HCT116 (cell line): Measurements from ENCODE around the gene ANXA6. TPM values are rescaled to one million over a fixed set of nuclear protein-coding genes. Genes with fewer than 3 reads are reported as not detected.

Experiments
- ATAC-seq: fragments of 200-7000 bp; cut with Tn5 transposase; 2 replicates; pipeline ENCODE4 v1.9.1; 2020; ENCODE audit warnings: mild to moderate bottlenecking, moderate library complexity
- BruUV-seq: library from RNA; stranded (reverse); fragments of 400-500 nt; replicated peaks from 2 replicates; lab custom pipeline; 2021; lab: Mats Ljungman, UMichigan
- CTCF ChIA-PET: fragments of 300-600 bp; sonication (Branson Sonifier 250); formaldehyde crosslinking; loops from one replicate; lab custom pipeline; 2021; ENCODE audit warnings: antibody characterized with exemption; lab: Charles Lee
- POLR2A ChIA-PET: fragments of 300-600, 350-600 bp; sonication (Branson Sonifier 250); formaldehyde crosslinking; loops from one replicate; lab custom pipeline; 2021; ENCODE audit warnings: antibody characterized with exemption; lab: Charles Lee
- RAD21 ChIA-PET, 2 experiments: fragments of 300-600 bp; sonication (Branson Sonifier 250); formaldehyde crosslinking; loops; one replicate each; lab custom pipeline; 2023; ENCODE audit warnings: low total read pairs in 2 of 2; ENCODE audit not compliant: uncharacterized antibody in 2 of 2, unreplicated experiment in 2 of 2, low non-redundant PET in 1 of 2; lab: Charles Lee
- DNase-seq: peaks from one replicate; pipeline ENCODE4 v3.0.0-alpha.2; 2010; ENCODE audit warnings: low read depth, low spot score
- H2AFZ ChIP-seq: fragments of 200-600 bp; shearing (Covaris generic), sonication (generic); 2 replicates; pipeline ENCODE4 v1.6.1; 2017; ENCODE audit warnings: low read depth, mixed run types, mixed read lengths, antibody characterized with exemption, low read length; ENCODE audit not compliant: poor library complexity, severe bottlenecking
- H3K27ac ChIP-seq: 2 replicates; pipeline ENCODE4 v1.5.1; 2012; ENCODE audit warnings: low read depth, low read length
- H3K27me3 ChIP-seq: fragments of 200-600 bp; sonication (generic); 2 replicates; pipeline ENCODE4 v1.6.1; 2016; ENCODE audit warnings: mixed run types, low read length, mixed read lengths; ENCODE audit not compliant: insufficient read depth
- H3K36me3 ChIP-seq, 2 experiments: fragments of 200-500 bp in 1 of 2; fragments of 200-600 bp in 1 of 2; sonication (Bioruptor generic) in 1 of 2; sonication (generic) in 1 of 2; 2 replicates each; pipeline versions ENCODE4 v1.5.1 to v1.6.1; 2014 to 2016; ENCODE audit warnings: low read length in 2 of 2, inconsistent platforms in 1 of 2, mixed read lengths in 1 of 2, mixed run types in 1 of 2; ENCODE audit not compliant: insufficient read depth in 2 of 2, control insufficient read depth in 1 of 2
- H3K4me1 ChIP-seq, 2 experiments: fragments of 200-600 bp in 1 of 2; sonication (generic) in 1 of 2; 2 replicates each; pipeline versions ENCODE4 v1.5.1 to v1.6.1; 2012 to 2017; ENCODE audit warnings: low read length in 2 of 2, inconsistent platforms in 1 of 2, mild to moderate bottlenecking in 1 of 2, mixed read lengths in 1 of 2, mixed run types in 1 of 2, moderate library complexity in 1 of 2; ENCODE audit not compliant: insufficient read depth in 2 of 2, control insufficient read depth in 1 of 2
- H3K4me2 ChIP-seq: fragments of 200-600 bp; sonication (generic); 2 replicates; pipeline ENCODE4 v1.6.1; 2017; ENCODE audit warnings: mixed run types, low read length, mixed read lengths
- H3K4me3 ChIP-seq, 2 experiments: fragments of 200-600 bp in 1 of 2; sonication (generic) in 1 of 2; replicated peaks in 1 of 2; 2 replicates each; pipeline ENCODE4 v1.5.1; 2011 to 2016; ENCODE audit warnings: low read length in 2 of 2, control low read depth in 1 of 2, low read depth in 1 of 2, mild to moderate bottlenecking in 1 of 2, mixed read lengths in 1 of 2, mixed run types in 1 of 2
- H3K79me2 ChIP-seq: fragments of 200-600 bp; sonication (generic); 2 replicates; pipeline ENCODE4 v1.6.1; 2017; ENCODE audit warnings: mild to moderate bottlenecking, mixed run types, low read length, moderate library complexity, mixed read lengths; ENCODE audit not compliant: insufficient read depth
- H3K9ac ChIP-seq: fragments of 200-600 bp; sonication (generic); 2 replicates; pipeline ENCODE4 v1.6.1; 2016; ENCODE audit warnings: low read length, mixed read lengths
- H3K9me2 ChIP-seq: fragments of 200-600 bp; sonication (generic), shearing (Covaris generic); 2 replicates; pipeline ENCODE4 v1.6.1; 2017; ENCODE audit warnings: mixed run types, mild to moderate bottlenecking, moderate library complexity; ENCODE audit not compliant: insufficient read depth
- H3K9me3 ChIP-seq, 2 experiments: fragments of 200-500 bp in 1 of 2; fragments of 200-600 bp in 1 of 2; sonication (Bioruptor generic) in 1 of 2; sonication (generic) in 1 of 2; 2 replicates each; pipeline ENCODE4 v1.6.1; 2014 to 2017; ENCODE audit warnings: low read length in 2 of 2, mixed read lengths in 2 of 2, inconsistent platforms in 1 of 2, low read depth in 1 of 2, mild to moderate bottlenecking in 1 of 2, mixed run types in 1 of 2, moderate library complexity in 1 of 2; ENCODE audit not compliant: control insufficient read depth in 1 of 2, insufficient read depth in 1 of 2
- H4K20me1 ChIP-seq: fragments of 200-600 bp; sonication (generic), shearing (Covaris generic); 2 replicates; pipeline ENCODE4 v1.6.1; 2017; ENCODE audit warnings: mixed run types, mild to moderate bottlenecking, moderate library complexity; ENCODE audit not compliant: insufficient read depth
- ATF3 ChIP-seq: IDR thresholded peaks from 2 replicates; pipeline ENCODE4 v1.6.1; 2012
- CEBPB ChIP-seq: IDR thresholded peaks from 2 replicates; pipeline ENCODE4 v1.6.1; 2012; ENCODE audit warnings: low read depth
- CTCF ChIP-seq, 3 experiments: fragments of 200-600 bp in 1 of 3; sonication (generic) in 1 of 3; IDR thresholded peaks in 2 of 3; conservative IDR thresholded peaks in 1 of 3; 2 replicates each; pipeline ENCODE4 v1.5.1; 2012 to 2017; ENCODE audit warnings: low read depth in 2 of 3, low read length in 2 of 3, antibody characterized with exemption in 1 of 3, borderline replicate concordance in 1 of 3, control low read depth in 1 of 3, mild to moderate bottlenecking in 1 of 3, mixed read lengths in 1 of 3, mixed run types in 1 of 3, moderate library complexity in 1 of 3; ENCODE audit not compliant: insufficient read depth in 1 of 3
- ELF1 ChIP-seq: IDR thresholded peaks from 2 replicates; pipeline ENCODE4 v1.6.1; 2012; ENCODE audit warnings: low read depth, borderline replicate concordance
- EZH2 ChIP-seq: fragments of 200-600 bp; sonication (generic); IDR thresholded peaks from 2 replicates; pipeline ENCODE4 v1.6.1; 2017; ENCODE audit warnings: antibody characterized with exemption, mixed run types
- EZH2phosphoT487 ChIP-seq: fragments of 200-600 bp; IDR thresholded peaks from 2 replicates; pipeline ENCODE4 v1.6.1; 2018; ENCODE audit warnings: antibody characterized with exemption, borderline replicate concordance
- FOSL1 ChIP-seq: IDR thresholded peaks from 2 replicates; pipeline ENCODE4 v1.6.1; 2012; ENCODE audit warnings: low read depth
- JUND ChIP-seq: IDR thresholded peaks from 2 replicates; pipeline ENCODE4 v1.6.1; 2012
- MAX ChIP-seq: IDR thresholded peaks from 2 replicates; pipeline ENCODE4 v1.6.1; 2012
- POLR2A ChIP-seq: IDR thresholded peaks from 2 replicates; pipeline ENCODE4 v1.7.0; 2011; ENCODE audit warnings: borderline replicate concordance; ENCODE audit not compliant: insufficient read depth, insufficient read length; ENCODE audit errors: extremely low read depth
- POLR2AphosphoS5 ChIP-seq: IDR thresholded peaks from 2 replicates; pipeline ENCODE4 v1.6.1; 2011; ENCODE audit warnings: mild to moderate bottlenecking, low read depth, low read length, moderate library complexity
- SIN3A ChIP-seq: IDR thresholded peaks from 2 replicates; pipeline ENCODE4 v1.6.1; 2012; ENCODE audit warnings: low read depth
- SP1 ChIP-seq: IDR thresholded peaks from 2 replicates; pipeline ENCODE4 v1.6.1; 2012; ENCODE audit warnings: low read depth
- SRF ChIP-seq: IDR thresholded peaks from 2 replicates; pipeline ENCODE4 v1.6.1; 2012; ENCODE audit warnings: low read depth
- TCF7L2 ChIP-seq: IDR thresholded peaks from 2 replicates; pipeline ENCODE4 v1.7.0; 2011; ENCODE audit warnings: borderline replicate concordance, inconsistent platforms; ENCODE audit not compliant: insufficient read depth, insufficient read length; ENCODE audit errors: extremely low read depth
- YY1 ChIP-seq: IDR thresholded peaks from 2 replicates; pipeline ENCODE4 v1.6.1; 2011; ENCODE audit warnings: low read length, low read depth, moderate library complexity, mild to moderate bottlenecking; ENCODE audit not compliant: insufficient replicate concordance; ENCODE audit errors: extremely low read depth
- ZBTB33 ChIP-seq: IDR thresholded peaks from 2 replicates; pipeline ENCODE4 v1.6.1; 2011; ENCODE audit warnings: mild to moderate bottlenecking, low read length, moderate library complexity; ENCODE audit not compliant: insufficient replicate concordance; ENCODE audit errors: extremely low read depth
- ZFX ChIP-seq: fragments of 450-650 bp; IDR thresholded peaks from 2 replicates; pipeline ENCODE4 v1.6.1; 2017
- ZNF274 ChIP-seq: fragments of 200-500 bp; sonication (Bioruptor generic); IDR thresholded peaks from 2 replicates; pipeline ENCODE4 v1.6.1; 2014; ENCODE audit warnings: mild to moderate bottlenecking, low read depth, low read length, inconsistent platforms
- intact Hi-C: fragments of 100-400 bp; cut with micrococcal nuclease; formaldehyde crosslinking; loops from 2 replicates; pipeline ENCODE4 v1.10.0; 2022
- total RNA-seq: library from RNA; stranded (reverse); gene quantifications from one replicate; pipeline ENCODE4 v1.2.1, GENCODE V29; 2021; ENCODE audit not compliant: unreplicated experiment

The ANXA6 gene
- total RNA-seq, 1 experiment from 2014 or later: 71.9 TPM

- H3K4me1 ChIP-seq: no peaks in the 10 kb centered on the region
- RAD21 ChIA-PET: no interaction called here
- POLR2A ChIA-PET: interaction anchor here (0.7 kb wide), 1 partner anchor 8 kb away, joined by 4 read pairs; no protein-coding TSS in a partner anchor
- TF ChIP-seq CTCF (IDR thresholded peaks at IDR 0.05 in 2 of 3, conservative IDR thresholded peaks at IDR 0.05 in 1 of 3; ENCODE audit: borderline replicate concordance in 1 of 3, insufficient read depth in 1 of 3, low read depth in 2 of 3, low read length in 2 of 3) (no peak), ZFX (no peak), MAX (no peak), TCF7L2 (no peak), YY1 (no peak), EZH2phosphoT487 (no peak), JUND (no peak), EZH2 (no peak), SIN3A (no peak), ZBTB33 (no peak), POLR2A (no peak), ATF3 (no peak), POLR2AphosphoS5 (no peak), FOSL1 (no peak), SRF (no peak), ZNF274 (no peak), ELF1 (no peak), CEBPB (no peak), SP1 (no peak)
- TF ChIP-seq, all 23 proteins: peak for 0
- no peaks in the 10 kb centered on the region for H3K27me3 ChIP-seq
- no peaks in the 10 kb centered on the region for H3K9me3 ChIP-seq
- H2AFZ ChIP-seq: no peak overlapping the region
- CTCF ChIA-PET: no interaction called here
- no peak for DNase-seq
- no peaks in the 10 kb centered on the region for H4K20me1 ChIP-seq
- intact Hi-C loops: no loop called here
- no peak overlapping the region for H3K9ac ChIP-seq
- no peaks in the 10 kb centered on the region for H3K36me3 ChIP-seq
- ATAC-seq: no peak
- no TSS peak for BruUV-seq
- no peaks in the 10 kb centered on the region for H3K79me2 ChIP-seq
- H3K27ac ChIP-seq: no peak overlapping the region
- no peak overlapping the region for H3K4me3 ChIP-seq
- H3K9me2 ChIP-seq: no peaks in the 10 kb centered on the region
- H3K4me2 ChIP-seq: no peak overlapping the region
Measured at GRCh38 chr5:151183456-151184245, 26.1 kb upstream of the ANXA6 start.
